Nephron progenitor cell (in vitro differentiated cells): ENCODE results near the gene SCMH1.
A peak's percentile ranks its signal among the peaks of the same experiment; 100 is the strongest.

Experiments
- DNase-seq: peaks from one replicate; pipeline ENCODE4 v3.0.0; 2021
- H3K27ac Mint-ChIP-seq: 2 replicates; pipeline ENCODE4 v1.8.0; 2021; ENCODE audit warnings: mild to moderate bottlenecking, moderate library complexity, mixed read lengths
- H3K27me3 Mint-ChIP-seq: 2 replicates; pipeline ENCODE4 v1.8.0; 2021; ENCODE audit warnings: mild to moderate bottlenecking, low read depth, mixed read lengths; ENCODE audit not compliant: poor library complexity
- H3K36me3 Mint-ChIP-seq: 2 replicates; pipeline ENCODE4 v1.8.0; 2021; ENCODE audit warnings: low read depth, mixed read lengths
- H3K4me1 Mint-ChIP-seq: 2 replicates; pipeline ENCODE4 v1.8.0; 2021; ENCODE audit warnings: mixed read lengths
- H3K4me3 Mint-ChIP-seq: 2 replicates; pipeline ENCODE4 v1.8.0; 2021; ENCODE audit warnings: mild to moderate bottlenecking, moderate library complexity, mixed read lengths
- H3K9me3 Mint-ChIP-seq: 2 replicates; pipeline ENCODE4 v1.8.0; 2021; ENCODE audit warnings: mild to moderate bottlenecking, moderate library complexity, mixed read lengths
- TF ChIP-seq, protein P1 (sequence below): fragments of 200-600 bp; sonication (generic); IDR thresholded peaks from 2 replicates; pipeline ENCODE4 v1.5.0; 2021; ENCODE audit warnings: antibody characterized with exemption

SCMH1 gene

DNA sequence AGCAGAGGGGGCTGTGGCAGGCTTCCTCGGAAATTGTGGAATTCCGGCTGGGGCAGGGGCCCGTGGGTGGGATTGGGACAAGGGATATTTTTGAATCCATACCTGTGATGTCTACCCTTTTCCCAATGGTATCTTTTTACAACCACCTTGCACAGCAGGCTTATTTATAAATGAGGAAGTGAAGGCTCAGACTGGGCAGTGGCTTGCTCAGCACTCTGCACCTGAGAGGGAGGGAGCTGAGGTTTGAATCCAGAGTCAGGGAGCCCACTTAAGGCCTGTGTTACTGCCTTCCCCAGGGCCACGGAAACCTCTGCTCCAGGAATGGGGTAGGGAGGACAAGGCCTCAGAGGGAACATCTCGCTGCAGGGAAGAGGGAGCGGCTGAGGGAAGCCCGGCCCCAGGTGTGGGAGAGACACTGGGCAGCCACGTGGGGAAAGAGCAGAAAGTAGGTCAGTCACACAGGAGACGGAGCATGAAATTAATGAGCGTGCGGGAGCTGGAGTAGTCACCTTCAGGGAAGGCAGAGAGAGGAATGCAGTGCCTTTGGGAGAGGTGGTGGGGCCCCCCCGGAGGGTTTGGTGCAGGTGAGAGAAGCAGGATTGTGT lies 35.4 kb upstream of the SCMH1 start:
- no peak overlapping the region for H3K4me3 Mint-ChIP-seq
- peak; percentile 28 for DNase-seq
- H3K9me3 Mint-ChIP-seq: no peaks in the 10 kb centered on the region
- H3K4me1 Mint-ChIP-seq: peaks cover 9% of the 10 kb centered on the region
- no peaks in the 10 kb centered on the region for H3K36me3 Mint-ChIP-seq
- TF ChIP-seq, protein P1, sequence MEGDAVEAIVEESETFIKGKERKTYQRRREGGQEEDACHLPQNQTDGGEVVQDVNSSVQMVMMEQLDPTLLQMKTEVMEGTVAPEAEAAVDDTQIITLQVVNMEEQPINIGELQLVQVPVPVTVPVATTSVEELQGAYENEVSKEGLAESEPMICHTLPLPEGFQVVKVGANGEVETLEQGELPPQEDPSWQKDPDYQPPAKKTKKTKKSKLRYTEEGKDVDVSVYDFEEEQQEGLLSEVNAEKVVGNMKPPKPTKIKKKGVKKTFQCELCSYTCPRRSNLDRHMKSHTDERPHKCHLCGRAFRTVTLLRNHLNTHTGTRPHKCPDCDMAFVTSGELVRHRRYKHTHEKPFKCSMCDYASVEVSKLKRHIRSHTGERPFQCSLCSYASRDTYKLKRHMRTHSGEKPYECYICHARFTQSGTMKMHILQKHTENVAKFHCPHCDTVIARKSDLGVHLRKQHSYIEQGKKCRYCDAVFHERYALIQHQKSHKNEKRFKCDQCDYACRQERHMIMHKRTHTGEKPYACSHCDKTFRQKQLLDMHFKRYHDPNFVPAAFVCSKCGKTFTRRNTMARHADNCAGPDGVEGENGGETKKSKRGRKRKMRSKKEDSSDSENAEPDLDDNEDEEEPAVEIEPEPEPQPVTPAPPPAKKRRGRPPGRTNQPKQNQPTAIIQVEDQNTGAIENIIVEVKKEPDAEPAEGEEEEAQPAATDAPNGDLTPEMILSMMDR: no peak
- peaks cover 36% of the 10 kb centered on the region for H3K27me3 Mint-ChIP-seq
- H3K27ac Mint-ChIP-seq: no peak overlapping the region

DNA sequence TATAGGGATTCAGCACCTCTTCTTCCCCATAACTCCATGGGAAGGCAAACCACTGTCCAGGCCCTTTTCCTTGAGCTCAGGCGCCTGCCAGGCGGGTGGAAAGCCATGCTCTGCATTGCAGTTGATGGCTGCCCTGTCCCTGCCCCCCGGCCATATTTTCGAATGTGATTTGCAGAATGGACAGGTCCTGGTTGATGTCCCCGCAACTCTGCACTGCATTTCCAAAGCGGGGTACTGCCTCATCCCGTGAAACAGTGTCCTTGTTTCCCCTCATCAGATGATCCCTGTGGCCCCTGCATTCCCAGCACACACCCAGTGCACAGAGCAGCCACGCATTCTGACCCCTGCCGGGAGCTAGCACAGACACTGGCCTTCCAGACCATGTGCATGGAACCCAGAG lies 33.7 kb upstream of the SCMH1 start:
- no peak for DNase-seq
- Mint-ChIP-seq H3K27me3 (peaks cover 26% of the 10 kb centered on the region), H3K9me3 (no peaks in the 10 kb centered on the region), H3K4me3 (no peak overlapping the region), H3K27ac (no peak overlapping the region), H3K36me3 (no peaks in the 10 kb centered on the region), H3K4me1 (peaks cover 9% of the 10 kb centered on the region)
- TF ChIP-seq, protein P1: no peak

DNA sequence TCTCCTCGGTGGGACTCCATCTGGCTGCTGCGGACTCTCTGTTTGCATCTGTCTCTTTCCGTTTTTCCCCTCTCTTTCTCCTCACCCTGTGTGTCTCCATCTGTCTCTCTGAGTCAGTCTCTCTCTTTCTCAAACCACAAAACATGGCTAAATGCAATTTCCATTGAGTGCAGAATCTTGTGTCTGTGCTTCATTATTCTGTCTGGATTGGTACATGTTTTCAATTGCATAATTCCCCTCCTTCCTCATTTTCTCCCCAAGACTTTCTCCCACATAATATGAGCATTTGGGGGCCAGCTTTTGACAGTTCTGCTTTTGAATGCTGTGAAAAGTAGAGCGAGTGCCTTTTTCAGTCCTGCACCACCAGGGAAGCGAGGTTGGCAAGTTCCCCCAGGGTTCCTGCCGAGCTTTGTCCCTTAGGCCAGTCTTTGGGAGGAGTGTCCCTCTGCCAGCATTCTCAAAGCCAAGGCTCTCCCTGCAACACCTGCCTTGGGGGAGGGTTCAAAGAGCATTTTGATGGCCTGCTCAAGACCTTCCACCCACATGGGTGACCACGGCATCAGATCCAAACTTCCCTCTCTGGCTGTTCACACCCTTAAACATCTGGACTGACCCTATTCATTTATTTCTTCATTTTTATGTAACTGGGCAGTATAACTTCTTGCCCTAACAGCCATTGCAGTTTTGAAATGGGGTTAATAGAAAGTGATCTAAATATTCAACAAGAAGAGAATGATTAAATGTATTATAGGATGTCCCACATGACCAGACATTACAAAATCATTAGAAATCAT lies 32.8 kb upstream of the SCMH1 start:
- no peaks in the 10 kb centered on the region for H3K9me3 Mint-ChIP-seq
- H3K27ac Mint-ChIP-seq: no peak overlapping the region
- TF ChIP-seq, protein P1: no peak
- H3K4me3 Mint-ChIP-seq: no peak overlapping the region
- peaks cover 22% of the 10 kb centered on the region for H3K27me3 Mint-ChIP-seq
- no peak for DNase-seq
- H3K4me1 Mint-ChIP-seq: peaks cover 9% of the 10 kb centered on the region
- H3K36me3 Mint-ChIP-seq: no peaks in the 10 kb centered on the region

DNA sequence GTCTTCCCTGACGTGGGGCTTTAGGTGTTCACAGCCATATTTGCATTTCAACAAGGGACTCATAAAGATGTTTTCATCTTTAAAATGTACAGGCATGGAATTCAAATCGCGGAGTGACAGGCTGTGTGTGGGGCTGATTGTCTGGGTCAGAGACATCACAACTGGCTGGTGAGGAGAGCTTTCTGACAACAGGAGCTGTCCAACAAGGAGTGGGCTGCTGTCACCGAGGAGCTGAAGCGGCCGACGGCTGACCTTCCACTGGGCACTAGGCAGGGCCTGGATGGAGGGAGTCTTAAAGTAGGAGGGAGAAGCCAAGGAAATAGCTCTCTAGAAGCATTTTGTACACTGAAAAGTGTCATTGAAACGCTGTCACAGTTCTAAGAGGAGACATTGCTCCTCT lies 30.5 kb upstream of the SCMH1 start:
- H3K27me3 Mint-ChIP-seq: peaks cover 21% of the 10 kb centered on the region
- no peaks in the 10 kb centered on the region for H3K9me3 Mint-ChIP-seq
- no peak for DNase-seq
- H3K4me1 Mint-ChIP-seq: peaks cover 3% of the 10 kb centered on the region
- TF ChIP-seq, protein P1: no peak
- no peak overlapping the region for H3K4me3 Mint-ChIP-seq
- no peak overlapping the region for H3K27ac Mint-ChIP-seq
- no peaks in the 10 kb centered on the region for H3K36me3 Mint-ChIP-seq

DNA sequence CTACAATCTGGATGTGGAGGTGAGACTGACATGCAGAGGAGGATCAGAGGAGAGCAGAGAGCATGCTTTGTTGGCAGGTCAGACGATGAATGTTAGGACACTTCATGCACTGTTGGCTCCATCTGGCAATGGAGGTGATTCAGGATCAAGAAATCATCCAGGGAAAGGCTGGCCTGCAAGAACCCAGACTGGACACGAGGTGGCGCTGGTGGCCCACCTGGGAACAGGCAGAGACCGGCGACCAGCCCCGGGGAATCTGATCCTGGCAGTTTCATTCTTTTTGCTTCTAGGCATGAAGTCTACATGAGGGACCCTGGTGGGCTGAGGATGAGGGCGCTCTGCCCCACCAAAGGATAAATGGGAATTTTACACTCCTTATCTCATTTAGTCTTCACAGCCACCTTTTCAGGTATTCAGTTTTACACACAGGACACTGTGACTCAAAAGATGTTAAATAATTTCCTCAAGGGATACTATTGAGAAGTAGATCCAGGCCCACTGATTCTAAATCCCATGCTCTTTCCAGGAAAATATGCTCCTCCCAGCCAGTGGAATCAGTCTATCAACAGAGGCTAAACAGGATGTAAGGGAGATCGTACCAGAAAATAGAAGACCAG lies 26.2 kb upstream of the SCMH1 start:
- DNase-seq: peak; percentile 89
- TF ChIP-seq, protein P1: peak; percentile 100
- Mint-ChIP-seq H3K9me3 (no peaks in the 10 kb centered on the region), H3K4me3 (no peak overlapping the region), H3K4me1 (no peaks in the 10 kb centered on the region), H3K27ac (no peak overlapping the region), H3K27me3 (peaks cover 17% of the 10 kb centered on the region), H3K36me3 (no peaks in the 10 kb centered on the region)
